ENCODE results near the gene TMEM204.

- no peak for TF ChIP-seq TCF12 (IDR thresholded peaks at IDR 0.05; ENCODE audit: low read depth)
- TF ChIP-seq EP300 (IDR thresholded peaks at IDR 0.05; ENCODE audit: borderline replicate concordance): no peak
Observed at GRCh38 chr16:1584926-1585484, 51.5 kb downstream of the TMEM204 start.

All from Ishikawa (cell line).